OCI-LY7 (cell line): ENCODE measurements around the gene TPGS1. TPM values are rescaled to one million over a fixed set of nuclear protein-coding genes. Genes with fewer than 3 reads are reported as not detected.

Source experiments
- BruUV-seq: library from RNA; stranded (reverse); fragments of 400-500 nt; replicated peaks from 2 replicates; lab custom pipeline; 2021; lab: Mats Ljungman, UMichigan
- CTCF ChIA-PET: fragments of 300-600 bp; sonication (Branson Sonifier 250); formaldehyde crosslinking; loops from one replicate; lab custom pipeline; 2022; ENCODE audit warnings: antibody characterized with exemption; ENCODE audit not compliant: unreplicated experiment; lab: Charles Lee
- POLR2A ChIA-PET: fragments of 300-600 bp; sonication (Branson Sonifier 250); formaldehyde crosslinking; loops from one replicate; lab custom pipeline; 2022; ENCODE audit warnings: antibody characterized with exemption; lab: Charles Lee
- DNase-seq: peaks from one replicate; pipeline ENCODE4 v3.0.0-alpha.2; 2015; ENCODE audit warnings: low spot score
- H2AFZ ChIP-seq: fragments of 200-600 bp; sonication (generic), shearing (Covaris generic); 2 replicates; pipeline ENCODE4 v1.6.1; 2014; ENCODE audit warnings: mild to moderate bottlenecking, antibody characterized with exemption, low read length, moderate library complexity
- H3K27ac ChIP-seq: fragments of 200-600 bp; sonication (generic); 2 replicates; pipeline ENCODE4 v1.5.1; 2014; ENCODE audit warnings: mixed run types, low read depth, mild to moderate bottlenecking, moderate library complexity, low read length, inconsistent platforms; ENCODE audit not compliant: poor library complexity, severe bottlenecking
- H3K36me3 ChIP-seq: fragments of 200-600 bp; sonication (generic); 2 replicates; pipeline ENCODE4 v1.6.1; 2014; ENCODE audit warnings: mild to moderate bottlenecking, antibody characterized with exemption, low read length, moderate library complexity, mixed read lengths; ENCODE audit not compliant: insufficient read depth
- H3K4me1 ChIP-seq: fragments of 200-600 bp; sonication (generic); 2 replicates; pipeline ENCODE4 v1.5.1; 2014; ENCODE audit warnings: mild to moderate bottlenecking, low read length; ENCODE audit not compliant: insufficient read depth, poor library complexity, severe bottlenecking
- H3K4me2 ChIP-seq: fragments of 200-600 bp; sonication (generic); 2 replicates; pipeline ENCODE4 v1.6.1; 2014; ENCODE audit warnings: mild to moderate bottlenecking, low read length
- H3K4me3 ChIP-seq: fragments of 200-600 bp; sonication (generic); 2 replicates; pipeline ENCODE4 v1.5.1; 2014; ENCODE audit warnings: mild to moderate bottlenecking, low read depth, low read length; ENCODE audit not compliant: poor library complexity, severe bottlenecking
- H3K79me2 ChIP-seq: fragments of 200-600 bp; sonication (generic); 2 replicates; pipeline ENCODE4 v1.6.1; 2016; ENCODE audit warnings: low read depth, mild to moderate bottlenecking, low read length, moderate library complexity, mixed read lengths; ENCODE audit not compliant: insufficient read depth
- H3K9me2 ChIP-seq: fragments of 200-600 bp; sonication (generic); 2 replicates; pipeline ENCODE4 v1.6.1; 2016; ENCODE audit warnings: mild to moderate bottlenecking, low read length, mixed read lengths; ENCODE audit not compliant: insufficient read depth
- H3K9me3 ChIP-seq: fragments of 200-600 bp; sonication (generic); 2 replicates; pipeline ENCODE4 v1.6.1; 2014; ENCODE audit warnings: mild to moderate bottlenecking, mixed run types, low read length, mixed read lengths
- H4K20me1 ChIP-seq: fragments of 200-600 bp; sonication (generic); 2 replicates; pipeline ENCODE4 v1.6.1; 2014; ENCODE audit warnings: mild to moderate bottlenecking, antibody characterized with exemption, low read length, moderate library complexity, mixed read lengths; ENCODE audit not compliant: insufficient read depth
- EZH2phosphoT487 ChIP-seq: fragments of 200-600 bp; sonication (generic); IDR thresholded peaks from 2 replicates; pipeline ENCODE4 v1.6.1; 2018; ENCODE audit warnings: low read depth, borderline replicate concordance, mild to moderate bottlenecking, mixed run types, antibody characterized with exemption, low read length, moderate library complexity, mixed read lengths
- intact Hi-C: fragments of 100-400 bp; cut with micrococcal nuclease; formaldehyde crosslinking; loops from one replicate; pipeline ENCODE4 v1.10.0; 2022; ENCODE audit not compliant: unreplicated experiment
- total RNA-seq, 2 experiments: library from RNA; depleted of rRNA in 1 of 2; stranded (reverse); fragments of >200 nt in 1 of 2; shearing (Covaris generic) in 1 of 2; gene quantifications; 2 replicates each; pipeline ENCODE4 v1.2.3, GENCODE V29; 2014 to 2022
- TF ChIP-seq, protein P1 (sequence below): fragments of 200-600 bp; sonication (generic); conservative IDR thresholded peaks from 2 replicates; pipeline ENCODE4 v1.5.1; 2014; ENCODE audit warnings: mild to moderate bottlenecking, antibody characterized with exemption, low read length, moderate library complexity, mixed read lengths

Gene TPGS1
- total RNA-seq, 2 experiments from 2014 or later, result 24.4 to 25.6 TPM

DNA sequence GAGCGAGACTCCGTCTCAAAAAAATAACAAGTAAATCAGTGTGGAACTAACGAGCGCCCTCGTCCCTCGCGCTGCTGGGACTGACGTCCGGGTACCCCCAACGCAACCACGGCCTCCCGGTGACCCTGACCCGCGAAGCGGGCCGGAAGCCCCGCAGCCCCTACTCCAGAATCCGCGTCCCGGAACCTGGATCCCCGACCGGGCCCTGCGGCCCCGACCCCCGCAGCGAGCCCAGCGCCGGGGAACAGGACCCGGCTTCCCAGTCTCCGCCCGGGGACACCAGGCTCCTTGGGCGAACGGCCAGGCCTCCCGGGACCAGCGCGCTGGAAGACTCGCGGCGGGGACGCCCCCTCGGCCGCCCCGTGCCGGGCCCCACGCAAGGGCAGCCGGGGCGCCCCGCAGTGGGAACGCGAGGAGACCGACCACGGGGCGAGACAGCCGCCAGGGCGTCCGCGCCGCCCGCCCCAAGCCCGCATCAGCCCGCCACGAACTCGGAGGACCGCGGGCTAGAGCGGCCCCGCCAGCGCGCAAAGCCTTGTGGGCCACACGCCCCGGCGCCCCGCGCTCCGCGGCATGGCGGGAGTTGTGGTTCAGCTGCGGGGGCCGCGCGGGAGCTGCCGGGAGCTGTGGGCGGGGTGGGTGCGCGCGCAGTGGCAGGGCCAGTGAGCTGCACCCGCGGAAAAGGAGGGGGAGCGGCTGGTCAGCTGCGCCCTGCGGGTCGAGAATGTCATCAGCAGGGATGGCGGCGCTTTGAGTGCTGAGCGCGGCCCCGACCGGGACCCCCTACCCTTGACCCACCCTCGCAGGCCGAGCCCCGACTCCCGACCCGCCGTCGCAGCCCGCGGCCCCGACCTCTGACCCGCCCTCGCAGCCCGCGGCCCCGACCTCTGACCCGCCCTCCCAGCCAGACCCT, 18.5 kb upstream of the TPGS1 start:
- TF ChIP-seq EZH2phosphoT487, result no peak
- TF ChIP-seq, protein P1, sequence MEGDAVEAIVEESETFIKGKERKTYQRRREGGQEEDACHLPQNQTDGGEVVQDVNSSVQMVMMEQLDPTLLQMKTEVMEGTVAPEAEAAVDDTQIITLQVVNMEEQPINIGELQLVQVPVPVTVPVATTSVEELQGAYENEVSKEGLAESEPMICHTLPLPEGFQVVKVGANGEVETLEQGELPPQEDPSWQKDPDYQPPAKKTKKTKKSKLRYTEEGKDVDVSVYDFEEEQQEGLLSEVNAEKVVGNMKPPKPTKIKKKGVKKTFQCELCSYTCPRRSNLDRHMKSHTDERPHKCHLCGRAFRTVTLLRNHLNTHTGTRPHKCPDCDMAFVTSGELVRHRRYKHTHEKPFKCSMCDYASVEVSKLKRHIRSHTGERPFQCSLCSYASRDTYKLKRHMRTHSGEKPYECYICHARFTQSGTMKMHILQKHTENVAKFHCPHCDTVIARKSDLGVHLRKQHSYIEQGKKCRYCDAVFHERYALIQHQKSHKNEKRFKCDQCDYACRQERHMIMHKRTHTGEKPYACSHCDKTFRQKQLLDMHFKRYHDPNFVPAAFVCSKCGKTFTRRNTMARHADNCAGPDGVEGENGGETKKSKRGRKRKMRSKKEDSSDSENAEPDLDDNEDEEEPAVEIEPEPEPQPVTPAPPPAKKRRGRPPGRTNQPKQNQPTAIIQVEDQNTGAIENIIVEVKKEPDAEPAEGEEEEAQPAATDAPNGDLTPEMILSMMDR, result peak; percentile 28; the same call in 1 of the 2 replicates
- H3K9me3 ChIP-seq, result peaks cover 4% of the 10 kb centered on the region
- peaks cover 11% of the 10 kb centered on the region for H3K4me1 ChIP-seq
- H4K20me1 ChIP-seq, result no peaks in the 10 kb centered on the region
- H3K9me2 ChIP-seq, result no peaks in the 10 kb centered on the region
- peak overlapping the region; percentile 96 for H3K4me3 ChIP-seq
- intact Hi-C loops, result loop anchor here (2.0 kb wide), 1 partner anchor 18 kb away; the partner anchor contains the start of gene TPGS1
- H3K4me2 ChIP-seq, result peak overlapping the region; percentile 83
- CTCF ChIA-PET, result no interaction called here
- no peaks in the 10 kb centered on the region for H3K36me3 ChIP-seq
- H3K79me2 ChIP-seq, result no peaks in the 10 kb centered on the region
- POLR2A ChIA-PET, result interaction anchor here (0.9 kb wide), 1 partner anchor 17 kb away, joined by 3 read pairs; no protein-coding TSS in a partner anchor
- BruUV-seq, result TSS peak; percentile 87
- H2AFZ ChIP-seq, result peak overlapping the region; percentile 73
- peak overlapping the region; percentile 83 for H3K27ac ChIP-seq
- peak; percentile 96 for DNase-seq

DNA sequence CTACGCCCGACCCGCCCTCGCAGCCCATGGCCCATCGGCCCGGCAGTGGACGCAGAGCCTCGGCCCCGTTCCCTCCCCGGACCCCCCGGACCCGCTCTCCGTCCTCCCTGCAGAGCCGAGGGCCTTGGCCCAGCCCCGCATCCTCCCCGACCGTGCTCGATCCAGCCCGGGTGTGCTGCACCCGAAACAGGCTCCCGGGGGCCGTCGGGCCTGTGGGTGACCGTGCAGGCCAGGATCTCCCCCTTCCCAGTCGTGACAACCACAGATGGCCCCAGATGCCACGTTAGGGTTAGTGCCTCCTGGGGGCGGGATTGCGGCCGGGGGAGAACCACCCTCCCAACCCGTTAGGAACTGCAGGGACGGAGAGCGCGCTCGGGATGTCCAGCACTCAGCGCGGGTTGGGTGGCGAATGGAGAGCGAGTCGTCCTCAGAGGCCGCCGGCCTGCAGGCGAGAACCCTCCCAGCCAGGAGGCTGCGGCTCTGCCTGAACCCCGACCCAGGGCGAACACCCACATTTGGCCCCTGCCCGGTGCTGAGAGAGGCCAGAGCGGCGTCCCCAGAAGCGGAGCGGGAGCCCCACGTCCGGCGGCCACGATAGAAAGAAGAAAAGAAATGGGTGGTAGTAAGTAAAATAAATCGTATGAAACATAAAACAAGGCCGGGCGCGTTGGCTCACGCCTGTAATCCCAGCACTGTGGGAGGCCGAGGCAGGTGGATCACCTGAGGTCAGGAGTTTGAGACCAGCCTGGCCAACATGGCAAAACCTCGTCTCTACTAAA, 17.7 kb upstream of the TPGS1 start:
- Histone ChIP-seq H3K4me3 (peak overlapping the region; percentile 96), H2AFZ (peak overlapping the region; percentile 73; the same call in 1 of the 2 replicates), H3K9me2 (no peaks in the 10 kb centered on the region), H3K4me1 (peaks cover 11% of the 10 kb centered on the region), H3K9me3 (peaks cover 4% of the 10 kb centered on the region), H3K36me3 (no peaks in the 10 kb centered on the region), H3K27ac (no peak overlapping the region), H3K79me2 (no peaks in the 10 kb centered on the region), H4K20me1 (no peaks in the 10 kb centered on the region), H3K4me2 (peak overlapping the region; percentile 83)
- TF ChIP-seq EZH2phosphoT487, result no peak
- TF ChIP-seq, protein P1, result no peak
- DNase-seq, result peak; percentile 24
- intact Hi-C loops, result loop anchor here (2.0 kb wide), 1 partner anchor 17 kb away; the partner anchor contains the start of gene TPGS1
- ChIA-PET POLR2A (interaction anchor here (0.9 kb wide), 1 partner anchor 17 kb away, joined by 3 read pairs; no protein-coding TSS in a partner anchor), CTCF (no interaction called here)
- BruUV-seq, result no TSS peak
